GM10266 (cell line): ENCODE measurements around the gene EYA3.
"Not testable (repeated sequence)": the region's sequence is repeated elsewhere in the genome, so short reads cannot be mapped to it uniquely, and the experiment has no call there.

Experiments
- DNase-seq: peaks from one replicate; pipeline ENCODE4 v3.0.0; 2012; ENCODE audit errors: extremely low spot score
- TF ChIP-seq, protein P1 (sequence below): IDR thresholded peaks from 2 replicates; pipeline ENCODE4 v1.5.1; 2012; ENCODE audit warnings: mild to moderate bottlenecking, low read depth; ENCODE audit not compliant: control insufficient read depth, insufficient read depth; ENCODE audit errors: missing control alignments

Gene EYA3

DNA sequence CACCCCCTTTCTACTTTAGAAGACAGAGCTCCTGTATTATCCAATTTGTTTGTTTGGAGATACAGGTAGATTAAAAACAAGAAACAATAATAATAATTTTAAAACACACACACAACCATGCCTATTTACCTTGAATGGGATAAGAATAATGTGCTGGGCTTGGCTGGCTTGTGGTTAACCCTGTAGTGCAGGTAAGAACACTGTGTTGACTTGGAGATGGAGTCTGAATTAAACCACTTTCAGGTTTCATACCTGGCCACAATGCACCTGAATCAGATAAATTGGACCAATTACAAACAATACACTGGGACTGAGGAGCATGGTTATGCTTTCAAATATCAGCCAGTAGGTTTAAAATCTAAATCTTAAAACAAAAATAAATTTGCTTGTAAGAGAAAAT lies 60.8 kb downstream of the EYA3 start:
- TF ChIP-seq, protein P1, sequence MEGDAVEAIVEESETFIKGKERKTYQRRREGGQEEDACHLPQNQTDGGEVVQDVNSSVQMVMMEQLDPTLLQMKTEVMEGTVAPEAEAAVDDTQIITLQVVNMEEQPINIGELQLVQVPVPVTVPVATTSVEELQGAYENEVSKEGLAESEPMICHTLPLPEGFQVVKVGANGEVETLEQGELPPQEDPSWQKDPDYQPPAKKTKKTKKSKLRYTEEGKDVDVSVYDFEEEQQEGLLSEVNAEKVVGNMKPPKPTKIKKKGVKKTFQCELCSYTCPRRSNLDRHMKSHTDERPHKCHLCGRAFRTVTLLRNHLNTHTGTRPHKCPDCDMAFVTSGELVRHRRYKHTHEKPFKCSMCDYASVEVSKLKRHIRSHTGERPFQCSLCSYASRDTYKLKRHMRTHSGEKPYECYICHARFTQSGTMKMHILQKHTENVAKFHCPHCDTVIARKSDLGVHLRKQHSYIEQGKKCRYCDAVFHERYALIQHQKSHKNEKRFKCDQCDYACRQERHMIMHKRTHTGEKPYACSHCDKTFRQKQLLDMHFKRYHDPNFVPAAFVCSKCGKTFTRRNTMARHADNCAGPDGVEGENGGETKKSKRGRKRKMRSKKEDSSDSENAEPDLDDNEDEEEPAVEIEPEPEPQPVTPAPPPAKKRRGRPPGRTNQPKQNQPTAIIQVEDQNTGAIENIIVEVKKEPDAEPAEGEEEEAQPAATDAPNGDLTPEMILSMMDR: no peak
- no peak for DNase-seq

DNA sequence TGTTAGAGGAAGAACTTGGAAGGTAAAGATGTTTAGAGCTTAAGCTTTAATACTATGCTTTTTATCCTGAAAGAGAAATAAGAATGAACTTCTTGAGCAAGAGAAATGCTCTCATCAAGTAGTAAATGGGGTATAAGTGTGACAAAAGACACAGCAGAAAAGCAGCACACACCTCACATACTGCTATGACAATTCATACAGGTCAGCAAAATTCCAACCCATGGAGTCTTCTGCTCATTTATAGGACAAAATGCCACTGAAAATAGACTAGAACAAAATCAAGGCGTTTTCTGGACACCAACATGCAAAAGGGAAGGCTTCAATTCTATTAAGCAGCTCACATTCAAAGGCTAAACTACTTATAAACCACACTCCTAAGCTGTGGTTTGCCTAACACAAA lies 61.2 kb downstream of the EYA3 start:
- TF ChIP-seq, protein P1: no peak

DNA sequence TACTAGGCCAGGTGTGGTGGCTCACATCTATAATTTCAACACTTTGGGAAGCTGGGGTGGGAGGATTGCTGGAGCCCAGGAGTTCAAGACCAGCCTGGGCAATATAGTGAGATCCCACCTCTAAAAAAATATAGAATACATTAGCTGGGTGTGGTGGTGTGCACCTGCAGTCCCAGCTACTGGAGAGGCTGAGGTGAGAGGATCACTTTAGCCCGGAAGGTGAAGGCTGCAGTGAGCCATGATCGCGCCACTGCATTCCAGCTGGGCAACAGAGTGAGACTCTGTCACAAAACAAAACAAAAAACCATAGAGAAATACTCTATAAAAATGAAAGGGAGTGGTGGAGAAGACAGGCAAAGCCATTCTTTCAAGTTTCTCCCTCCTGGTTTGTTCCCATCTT lies 62.1 kb downstream of the EYA3 start:
- TF ChIP-seq, protein P1: no peak
- DNase-seq: no peak

More for the DNA sequence above, 61.2 kb downstream of the EYA3 start:
- no peak for DNase-seq

DNA sequence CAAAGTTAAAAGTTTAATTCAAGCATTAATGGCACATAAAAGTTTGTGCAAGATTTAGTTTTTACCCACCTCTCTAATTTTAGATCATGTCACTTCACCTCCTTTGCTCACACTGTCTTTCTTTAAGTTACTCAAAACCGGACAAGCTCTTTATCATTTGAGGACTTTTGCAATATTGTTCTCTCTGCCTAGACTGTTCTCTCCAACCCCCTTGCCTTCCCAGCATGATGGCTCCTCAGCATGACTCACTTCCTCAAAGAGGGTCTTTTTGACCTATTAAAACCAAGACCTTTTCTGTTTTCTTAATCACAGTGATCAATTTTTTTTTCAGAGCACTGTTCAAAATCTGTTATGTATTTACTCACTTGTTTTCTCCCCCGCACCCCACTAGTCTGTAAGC lies 67.3 kb downstream of the EYA3 start:
- TF ChIP-seq, protein P1: no peak
- no peak for DNase-seq

DNA sequence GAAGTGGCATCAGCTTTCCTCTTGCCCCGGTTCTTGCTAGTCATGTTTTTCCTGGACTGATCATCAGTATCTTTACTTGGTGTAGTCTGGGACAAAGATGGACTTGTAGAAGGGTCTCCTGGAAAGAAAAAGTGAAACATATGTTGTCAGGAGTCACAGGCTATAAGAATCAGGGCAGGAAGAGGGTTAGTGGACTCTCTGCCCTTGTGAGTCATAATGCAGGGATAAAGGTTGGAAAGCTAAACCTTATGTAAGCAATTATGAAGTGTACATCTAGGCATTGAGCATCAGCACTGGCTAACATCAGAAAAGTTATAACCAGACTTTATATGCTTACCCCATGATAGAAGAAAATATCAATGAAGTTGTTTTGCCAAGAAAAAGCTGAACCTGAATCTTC lies 77.4 kb downstream of the EYA3 start:
- DNase-seq: no peak
- TF ChIP-seq, protein P1: no peak

DNA sequence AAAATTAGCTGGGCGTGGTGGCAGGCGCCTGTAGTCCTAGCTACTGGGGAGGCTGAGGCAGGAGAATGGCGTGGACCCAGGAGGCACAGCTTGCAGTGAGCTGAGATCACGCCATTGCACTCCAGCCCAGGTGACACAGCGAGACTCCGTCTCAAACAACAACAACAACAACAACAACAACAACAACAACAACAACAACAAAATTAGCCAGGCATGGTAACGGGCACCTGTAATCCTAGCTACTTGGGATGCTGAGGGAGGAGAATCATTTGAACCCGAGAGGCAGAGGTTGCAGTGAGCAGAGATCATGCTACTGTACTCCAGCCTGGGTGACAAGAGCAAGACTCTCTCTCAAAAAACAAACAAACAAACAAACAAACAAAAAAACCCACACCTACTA lies 85.3 kb downstream of the EYA3 start:
- DNase-seq: not testable (repeated sequence)

DNA sequence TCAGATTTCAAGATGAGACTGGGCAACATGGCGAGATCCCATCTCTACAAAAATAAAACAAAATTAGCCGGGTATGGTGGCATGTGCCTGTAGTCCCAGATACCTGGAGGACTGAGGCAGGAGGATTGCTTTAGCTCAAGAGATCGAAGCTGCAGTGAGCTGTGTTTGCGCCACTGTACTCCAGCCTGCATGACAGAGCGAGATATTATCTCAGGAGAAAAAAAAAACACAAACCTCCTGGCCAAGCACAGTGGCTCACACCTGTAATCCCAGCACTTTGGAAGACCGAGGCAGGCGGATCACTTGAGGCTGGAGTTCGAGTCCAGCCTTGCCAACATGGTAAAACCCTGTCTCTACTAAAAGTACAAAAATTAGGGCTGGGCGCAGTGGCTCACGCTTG lies 85.8 kb downstream of the EYA3 start:
- TF ChIP-seq, protein P1: no peak
- DNase-seq: no peak

DNA sequence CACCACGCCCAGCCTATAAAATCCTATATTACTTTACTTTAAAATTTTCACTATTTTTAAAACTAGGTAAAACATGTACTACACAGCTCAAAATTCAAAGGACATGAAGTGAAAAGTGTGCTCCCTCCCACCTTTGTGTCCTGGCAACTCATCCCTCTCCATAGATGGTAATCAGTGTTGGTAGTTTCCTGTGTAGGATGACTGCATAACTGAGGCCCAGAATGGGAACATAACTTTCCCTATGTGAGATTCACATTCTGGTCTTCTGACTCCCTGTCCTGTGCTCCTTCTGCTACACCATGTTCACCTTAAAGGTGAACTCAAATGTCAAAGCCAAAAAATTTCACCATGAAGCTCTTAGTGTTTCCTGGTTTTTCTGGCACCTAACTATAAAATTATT lies 89.4 kb downstream of the EYA3 start:
- DNase-seq: no peak
- TF ChIP-seq, protein P1: no peak

DNA sequence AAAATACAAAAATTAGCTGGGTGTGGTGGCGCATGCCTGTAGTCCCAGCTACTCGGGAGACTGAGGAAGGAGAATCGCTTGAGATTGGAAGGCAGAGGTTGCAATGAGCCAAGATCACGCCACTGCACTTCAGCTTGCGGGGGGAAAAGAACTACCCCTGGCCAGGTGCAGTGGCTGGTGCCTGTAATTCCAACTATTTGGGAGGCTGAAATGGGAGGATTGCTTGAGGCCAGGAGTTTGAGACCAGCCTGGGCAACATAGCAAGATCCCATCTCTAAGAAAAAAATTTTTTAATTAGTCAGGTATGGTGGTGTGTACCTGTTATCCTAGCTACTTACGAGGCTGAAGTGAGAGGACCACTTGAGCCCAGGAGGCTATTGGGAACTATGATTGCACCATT lies 93.9 kb downstream of the EYA3 start:
- DNase-seq: not testable (repeated sequence)
